ENCODE results near the gene CUTA.

- no peak for TF ChIP-seq CTCF (IDR thresholded peaks at IDR 0.05; ENCODE audit: borderline replicate concordance, extremely low read depth, low read length, poor library complexity, severe bottlenecking)
- no peak for TF ChIP-seq EZH2 (IDR thresholded peaks at IDR 0.05; ENCODE audit: borderline replicate concordance, low read depth, low read length, severe bottlenecking)
These were observed 45.3 kb downstream of the CUTA start for GRCh38 chr6:33372526-33373123.

Data from DND-41 (cell line).